Caco-2 (cell line): ENCODE measurements around the gene BRF1. TPM values are rescaled to one million over a fixed set of nuclear protein-coding genes. Genes with fewer than 3 reads are reported as not detected.

Experiments used
- BruUV-seq: library from RNA; stranded (reverse); fragments of 400-500 nt; replicated peaks from 2 replicates; lab custom pipeline; 2021; lab: Mats Ljungman, UMichigan
- CTCF ChIA-PET: fragments of 300-600 bp; sonication (Branson Sonifier 250); formaldehyde crosslinking; loops from one replicate; lab custom pipeline; 2022; ENCODE audit warnings: antibody characterized with exemption; lab: Charles Lee
- POLR2A ChIA-PET: fragments of 300-600 bp; sonication (Branson Sonifier 250); formaldehyde crosslinking; loops from one replicate; lab custom pipeline; 2022; ENCODE audit warnings: antibody characterized with exemption; lab: Charles Lee
- DNase-seq, 2 experiments: peaks; one replicate each; pipeline versions ENCODE4 v3.0.0 to v3.0.0-alpha.2; 2020 to 2022
- H3K27me3 ChIP-seq: replicated peaks from 2 replicates; pipeline ENCODE4 v1.6.0; 2011; ENCODE audit warnings: low read length; ENCODE audit not compliant: control insufficient read depth, insufficient read depth
- H3K36me3 ChIP-seq: 2 replicates; pipeline ENCODE4 v1.5.1; 2011; ENCODE audit warnings: low read length; ENCODE audit not compliant: control insufficient read depth, insufficient read depth
- H3K4me1 ChIP-seq: fragments of 250-450 bp; sonication (Bioruptor Pico); 2 replicates; pipeline ENCODE4 v1.5.1; 2020; ENCODE audit warnings: mild to moderate bottlenecking
- H3K4me3 ChIP-seq: 2 replicates; pipeline ENCODE4 v1.5.1; 2011; ENCODE audit warnings: low read depth, mild to moderate bottlenecking, control low read depth, low read length
- H3K9me3 ChIP-seq: fragments of 250-450 bp; sonication (Bioruptor Pico); 2 replicates; pipeline ENCODE4 v1.5.1; 2020; ENCODE audit warnings: mild to moderate bottlenecking, moderate library complexity
- H3K27ac Mint-ChIP-seq: one replicate; pipeline ENCODE4 v1.8.0; 2022; ENCODE audit warnings: mixed read lengths; ENCODE audit not compliant: unreplicated experiment
- H3K27me3 Mint-ChIP-seq: one replicate; pipeline ENCODE4 v1.8.0; 2022; ENCODE audit warnings: mixed read lengths; ENCODE audit not compliant: insufficient read depth, unreplicated experiment
- H3K36me3 Mint-ChIP-seq: one replicate; pipeline ENCODE4 v1.8.0; 2022; ENCODE audit warnings: mild to moderate bottlenecking, mixed read lengths; ENCODE audit not compliant: insufficient read depth, unreplicated experiment
- H3K4me1 Mint-ChIP-seq: one replicate; pipeline ENCODE4 v1.8.0; 2022; ENCODE audit warnings: low read depth, mixed read lengths; ENCODE audit not compliant: unreplicated experiment
- H3K4me3 Mint-ChIP-seq: one replicate; pipeline ENCODE4 v1.8.0; 2022; ENCODE audit warnings: mild to moderate bottlenecking, moderate library complexity, mixed read lengths; ENCODE audit not compliant: unreplicated experiment
- H3K9me3 Mint-ChIP-seq: one replicate; pipeline ENCODE4 v1.8.0; 2022; ENCODE audit warnings: mixed read lengths; ENCODE audit not compliant: unreplicated experiment
- intact Hi-C: fragments of 100-400 bp; cut with micrococcal nuclease; formaldehyde crosslinking; loops from one replicate; pipeline ENCODE4 v1.10.0; 2022; ENCODE audit not compliant: unreplicated experiment
- total RNA-seq: library from RNA; stranded (reverse); gene quantifications from 2 replicates; pipeline ENCODE4 v1.2.3, GENCODE V29; 2022
- TF ChIP-seq, protein P1 (sequence below), 2 experiments: fragments of 200-600 bp in 1 of 2; IDR thresholded peaks; 1 replicate in 1 of 2; 2 replicates in 1 of 2; pipeline versions ENCODE4 v1.5.1 to v1.8.0; 2011 to 2022; ENCODE audit warnings: antibody characterized with exemption in 1 of 2, control low read depth in 1 of 2, inconsistent platforms in 1 of 2, low read depth in 1 of 2, low read length in 1 of 2, mild to moderate bottlenecking in 1 of 2, moderate library complexity in 1 of 2; ENCODE audit not compliant: insufficient read depth in 1 of 2, severe bottlenecking in 1 of 2, unreplicated experiment in 1 of 2

The BRF1 gene
- total RNA-seq, 1 experiment from 2014 or later = 43.6 TPM

DNA sequence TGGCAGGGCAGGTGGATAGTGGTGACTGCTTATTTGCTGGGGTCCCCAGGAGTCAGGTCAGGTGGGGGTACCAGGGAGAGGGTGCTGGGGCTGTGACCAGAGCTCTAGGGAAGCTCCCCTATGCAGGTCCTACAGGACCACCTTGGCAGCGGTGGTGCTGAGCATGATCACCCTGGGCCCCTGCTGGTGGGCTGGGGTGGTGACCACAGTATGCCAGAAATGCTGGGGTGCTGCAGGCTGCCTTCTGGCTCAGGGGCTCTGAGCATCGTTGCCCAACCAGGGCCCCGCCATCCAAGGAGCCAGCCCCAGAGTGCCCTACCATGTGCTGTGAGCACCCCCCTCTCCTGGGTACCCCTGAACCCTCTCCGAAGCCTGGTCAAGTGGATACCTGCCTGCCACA is 102.2 kb downstream of the BRF1 start:
- POLR2A ChIA-PET = no interaction called here
- Mint-ChIP-seq H3K4me3 (no peak overlapping the region), H3K36me3 (peaks cover 24% of the 10 kb centered on the region), H3K27me3 (peaks cover 11% of the 10 kb centered on the region), H3K9me3 (no peaks in the 10 kb centered on the region), H3K4me1 (peaks cover 6% of the 10 kb centered on the region), H3K27ac (no peak overlapping the region)
- no peak for DNase-seq
- Histone ChIP-seq H3K4me3 (no peak overlapping the region), H3K27me3 (no peaks in the 10 kb centered on the region), H3K36me3 (no peaks in the 10 kb centered on the region), H3K4me1 (0 out of 2 replicates have a peak, but pooled peaks cover 5% of the 10 kb centered on the region), H3K9me3 (no peaks in the 10 kb centered on the region)
- intact Hi-C loops = no loop called here
- TF ChIP-seq, protein P1, sequence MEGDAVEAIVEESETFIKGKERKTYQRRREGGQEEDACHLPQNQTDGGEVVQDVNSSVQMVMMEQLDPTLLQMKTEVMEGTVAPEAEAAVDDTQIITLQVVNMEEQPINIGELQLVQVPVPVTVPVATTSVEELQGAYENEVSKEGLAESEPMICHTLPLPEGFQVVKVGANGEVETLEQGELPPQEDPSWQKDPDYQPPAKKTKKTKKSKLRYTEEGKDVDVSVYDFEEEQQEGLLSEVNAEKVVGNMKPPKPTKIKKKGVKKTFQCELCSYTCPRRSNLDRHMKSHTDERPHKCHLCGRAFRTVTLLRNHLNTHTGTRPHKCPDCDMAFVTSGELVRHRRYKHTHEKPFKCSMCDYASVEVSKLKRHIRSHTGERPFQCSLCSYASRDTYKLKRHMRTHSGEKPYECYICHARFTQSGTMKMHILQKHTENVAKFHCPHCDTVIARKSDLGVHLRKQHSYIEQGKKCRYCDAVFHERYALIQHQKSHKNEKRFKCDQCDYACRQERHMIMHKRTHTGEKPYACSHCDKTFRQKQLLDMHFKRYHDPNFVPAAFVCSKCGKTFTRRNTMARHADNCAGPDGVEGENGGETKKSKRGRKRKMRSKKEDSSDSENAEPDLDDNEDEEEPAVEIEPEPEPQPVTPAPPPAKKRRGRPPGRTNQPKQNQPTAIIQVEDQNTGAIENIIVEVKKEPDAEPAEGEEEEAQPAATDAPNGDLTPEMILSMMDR (IDR thresholded peaks at IDR 0.05; ENCODE audit: insufficient read depth in 1 of 2, low read depth in 1 of 2, low read length in 1 of 2, severe bottlenecking in 1 of 2, unreplicated experiment in 1 of 2) = no peak
- CTCF ChIA-PET = no interaction called here
- BruUV-seq = no TSS peak

DNA sequence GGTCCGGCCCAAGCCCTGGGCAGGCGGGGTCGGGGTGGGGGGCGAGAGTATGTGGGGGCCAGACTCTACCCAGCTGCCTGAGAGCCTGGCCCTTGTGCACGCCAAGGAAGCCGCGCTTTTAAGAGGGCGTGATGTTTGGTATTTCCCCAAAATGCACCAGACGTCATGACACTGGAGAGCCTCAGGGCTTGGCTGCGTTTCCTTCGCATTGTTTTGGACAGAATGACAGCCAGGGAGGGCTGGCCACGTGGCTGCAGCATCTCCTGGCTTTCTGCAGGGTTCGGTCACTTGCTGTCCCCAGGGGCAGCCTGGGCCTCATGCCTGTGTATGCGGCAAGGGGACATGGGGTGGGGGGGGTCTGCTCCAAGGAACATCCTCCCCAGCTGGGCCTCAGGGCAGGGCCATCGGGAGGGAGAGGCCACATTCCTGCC is 103.6 kb downstream of the BRF1 start:
- H3K36me3 ChIP-seq = no peaks in the 10 kb centered on the region
- 0 out of 2 replicates have a peak, but pooled peaks cover 3% of the 10 kb centered on the region for H3K4me1 ChIP-seq
- Mint-ChIP-seq H3K27ac (no peak overlapping the region), H3K36me3 (peaks cover 20% of the 10 kb centered on the region), H3K9me3 (no peaks in the 10 kb centered on the region), H3K4me1 (peaks cover 6% of the 10 kb centered on the region), H3K4me3 (no peak overlapping the region), H3K27me3 (peaks cover 11% of the 10 kb centered on the region)
- DNase-seq = no peak
- BruUV-seq = no TSS peak
- POLR2A ChIA-PET = no interaction called here
- intact Hi-C loops = no loop called here
- H3K27me3 ChIP-seq = no peaks in the 10 kb centered on the region; the same call in 1 of the 2 replicates
- H3K9me3 ChIP-seq = no peaks in the 10 kb centered on the region
- TF ChIP-seq, protein P1 (IDR thresholded peaks at IDR 0.05; ENCODE audit: insufficient read depth in 1 of 2, low read depth in 1 of 2, low read length in 1 of 2, severe bottlenecking in 1 of 2, unreplicated experiment in 1 of 2) = no peak
- CTCF ChIA-PET = no interaction called here
- H3K4me3 ChIP-seq = no peak overlapping the region

DNA sequence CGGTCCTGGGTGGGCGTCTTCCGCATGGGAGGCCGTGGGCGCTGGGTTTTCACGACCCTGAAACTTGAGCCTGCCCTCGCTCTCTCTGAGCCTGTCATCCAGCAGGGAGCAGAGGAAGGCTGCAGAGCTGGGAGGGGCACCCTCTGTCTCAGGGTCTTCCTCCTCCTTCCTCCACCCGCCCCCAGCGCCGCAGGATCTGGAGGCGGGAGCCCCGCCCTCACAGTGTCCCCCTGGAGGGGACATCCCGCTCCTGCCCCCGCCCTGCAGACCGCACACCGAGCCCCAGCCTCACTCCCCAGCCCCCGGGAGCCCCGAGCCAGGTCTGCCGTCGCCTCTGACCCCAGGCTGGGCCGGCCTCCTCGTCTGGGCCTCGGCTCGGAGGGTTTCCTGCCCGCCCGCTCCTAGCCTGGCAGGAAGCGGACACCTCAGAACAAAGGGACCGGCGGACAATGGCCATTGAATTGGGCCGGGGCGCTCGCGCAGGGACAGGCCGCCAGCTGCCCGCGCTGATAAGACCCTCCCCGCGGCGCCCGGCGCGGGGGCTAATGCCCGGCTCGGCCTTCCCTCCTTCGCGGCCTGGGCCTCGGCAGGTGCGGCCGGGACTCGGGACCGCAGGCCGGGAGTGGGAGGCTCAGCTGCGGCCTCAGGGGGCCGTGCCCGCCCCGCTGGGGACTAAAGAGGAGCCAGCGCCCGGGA is 104.4 kb downstream of the BRF1 start:
- Histone ChIP-seq H3K4me3 (no peak overlapping the region), H3K4me1 (0 out of 2 replicates have a peak, but pooled peaks cover 3% of the 10 kb centered on the region), H3K9me3 (no peaks in the 10 kb centered on the region), H3K27me3 (no peaks in the 10 kb centered on the region; the same call in 1 of the 2 replicates), H3K36me3 (no peaks in the 10 kb centered on the region)
- BruUV-seq = no TSS peak
- TF ChIP-seq, protein P1 (IDR thresholded peaks at IDR 0.05; ENCODE audit: insufficient read depth in 1 of 2, low read depth in 1 of 2, low read length in 1 of 2, severe bottlenecking in 1 of 2, unreplicated experiment in 1 of 2) = no peak
- Mint-ChIP-seq H3K27ac (no peak overlapping the region), H3K4me1 (peaks cover 6% of the 10 kb centered on the region), H3K4me3 (no peak overlapping the region), H3K9me3 (no peaks in the 10 kb centered on the region), H3K27me3 (peaks cover 11% of the 10 kb centered on the region), H3K36me3 (peaks cover 17% of the 10 kb centered on the region)
- intact Hi-C loops = no loop called here
- CTCF ChIA-PET = no interaction called here
- POLR2A ChIA-PET = no interaction called here
- no peak for DNase-seq
